Kidney epithelial cell (primary cell): ENCODE measurements around the gene TFAP2D. TPM values are rescaled to one million over a fixed set of nuclear protein-coding genes. Genes with fewer than 3 reads are reported as not detected.

ENCODE experiments used
- DNase-seq: peaks from one replicate; pipeline ENCODE4 v3.0.0-alpha.2; 2010; ENCODE audit warnings: low read depth
- H3K27me3 ChIP-seq: 2 replicates; pipeline ENCODE4 v1.6.0; 2011; ENCODE audit warnings: low read length; ENCODE audit not compliant: control insufficient read depth, insufficient read depth
- H3K36me3 ChIP-seq: 2 replicates; pipeline ENCODE4 v1.5.1; 2011; ENCODE audit warnings: low read length; ENCODE audit not compliant: control insufficient read depth, insufficient read depth
- H3K4me3 ChIP-seq: 2 replicates; pipeline ENCODE4 v1.5.1; 2011; ENCODE audit warnings: low read depth, mild to moderate bottlenecking, control low read depth, low read length
- CTCF ChIP-seq: IDR thresholded peaks from 2 replicates; pipeline ENCODE4 v1.5.1; 2011; ENCODE audit warnings: mild to moderate bottlenecking, moderate library complexity, low read length, control low read depth, inconsistent platforms; ENCODE audit not compliant: insufficient read depth, poor library complexity, severe bottlenecking
- total RNA-seq: library from RNA; depleted of rRNA; stranded (reverse); fragments of >200 nt; gene quantifications from 2 replicates; pipeline ENCODE4 v1.2.3, GENCODE V29; 2015

Gene TFAP2D
- total RNA-seq, 1 donor from 2014 or later: not detected

DNA sequence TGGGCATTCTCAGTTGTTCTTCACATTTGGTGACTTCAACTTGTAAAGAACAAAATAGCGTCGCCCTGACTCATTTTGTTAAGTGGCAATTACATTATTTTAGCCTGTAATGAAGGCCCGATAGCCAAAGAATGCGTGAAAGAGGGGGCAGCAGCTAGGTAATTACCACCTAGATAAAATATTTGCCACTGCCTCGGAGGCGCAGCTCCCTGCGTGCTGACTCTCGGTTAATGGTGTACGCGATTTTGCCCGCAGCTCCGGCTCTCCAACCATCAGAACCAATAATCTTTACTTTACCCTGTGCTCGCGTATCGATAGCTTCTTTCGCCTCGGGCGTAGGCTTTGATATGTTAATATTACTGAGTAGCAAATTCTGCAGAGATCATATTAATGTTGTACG lies 8.7 kb downstream of the TFAP2D start:
- no peak for DNase-seq
- H3K4me3 ChIP-seq: no peak overlapping the region
- no peak for TF ChIP-seq CTCF
- peaks cover 44% of the 10 kb centered on the region for H3K27me3 ChIP-seq
- H3K36me3 ChIP-seq: no peaks in the 10 kb centered on the region

DNA sequence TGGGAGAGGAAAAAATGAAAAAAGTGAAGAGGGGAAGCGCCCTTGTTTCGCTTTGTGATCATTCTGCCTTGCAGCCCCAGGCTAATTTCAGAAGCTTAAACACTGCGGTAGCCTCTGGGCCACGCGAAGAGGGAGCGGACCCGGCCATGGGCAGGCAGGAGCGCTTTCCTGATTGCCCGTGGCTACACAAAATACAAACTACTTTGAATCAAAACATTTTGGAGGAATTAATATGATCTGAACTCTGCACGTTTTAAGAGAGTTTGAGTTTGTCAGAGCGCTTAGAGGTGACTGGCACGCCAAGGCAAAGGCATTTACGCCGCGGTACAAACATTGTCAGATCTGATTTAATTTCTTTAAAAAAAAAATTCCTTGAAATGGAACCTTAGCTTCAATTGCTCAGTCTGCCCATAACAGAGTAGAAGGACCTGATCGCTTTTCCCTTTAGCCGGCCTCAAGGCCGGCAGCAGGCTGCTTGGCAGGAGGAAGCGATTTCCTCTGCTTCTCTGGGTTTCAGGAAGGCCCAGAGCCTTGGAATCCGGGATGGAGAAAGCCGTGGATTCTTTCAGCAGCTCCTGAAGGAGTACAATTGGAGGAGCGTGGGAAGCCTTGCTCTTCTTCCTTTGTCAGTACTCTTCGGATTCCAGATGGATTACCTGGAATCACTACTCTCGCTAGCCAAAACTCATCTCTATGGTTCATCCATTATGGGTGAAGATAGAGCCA lies 9.7 kb downstream of the TFAP2D start:
- peaks cover 44% of the 10 kb centered on the region for H3K27me3 ChIP-seq
- no peak overlapping the region for H3K4me3 ChIP-seq
- no peak for TF ChIP-seq CTCF
- no peaks in the 10 kb centered on the region for H3K36me3 ChIP-seq
- DNase-seq: no peak

DNA sequence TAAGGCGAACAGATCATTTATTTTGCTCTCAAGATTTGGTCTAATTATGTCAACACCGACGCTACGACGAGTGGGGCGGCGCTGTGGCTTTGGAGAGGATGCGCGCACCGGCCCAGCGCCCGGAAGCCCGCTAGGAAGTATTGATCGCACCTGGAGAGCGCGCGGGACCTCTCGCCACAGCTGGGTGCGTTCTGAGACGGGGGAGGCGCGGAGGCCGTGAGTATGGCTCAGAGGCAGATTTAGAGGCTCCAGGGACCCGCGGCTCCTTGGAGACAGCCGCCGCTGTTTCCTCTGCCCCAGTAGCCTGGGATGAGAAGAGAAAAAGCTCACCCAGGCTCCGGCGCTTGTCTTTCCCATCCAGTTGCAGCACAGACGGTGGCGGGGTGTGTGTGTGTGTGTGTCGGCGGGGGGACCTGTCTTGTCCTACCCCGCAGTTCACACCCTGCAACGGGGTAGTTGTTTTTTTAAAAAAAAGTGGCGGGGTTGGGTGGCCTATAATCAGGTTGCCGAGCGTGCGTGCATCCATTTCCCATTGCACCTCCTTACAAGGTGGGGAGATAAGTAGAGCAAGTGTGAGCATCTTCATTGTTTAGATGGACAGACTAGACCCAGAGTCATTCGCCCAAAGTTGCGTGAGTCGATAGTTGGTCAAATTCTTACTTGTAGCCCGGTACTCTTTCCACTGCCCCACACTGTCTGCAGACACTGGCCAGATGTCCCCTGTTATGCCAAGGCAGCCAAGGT lies 11.2 kb downstream of the TFAP2D start:
- Histone ChIP-seq H3K27me3 (peaks cover 42% of the 10 kb centered on the region), H3K36me3 (no peaks in the 10 kb centered on the region), H3K4me3 (no peak overlapping the region)
- TF ChIP-seq CTCF: no peak
- no peak for DNase-seq

DNA sequence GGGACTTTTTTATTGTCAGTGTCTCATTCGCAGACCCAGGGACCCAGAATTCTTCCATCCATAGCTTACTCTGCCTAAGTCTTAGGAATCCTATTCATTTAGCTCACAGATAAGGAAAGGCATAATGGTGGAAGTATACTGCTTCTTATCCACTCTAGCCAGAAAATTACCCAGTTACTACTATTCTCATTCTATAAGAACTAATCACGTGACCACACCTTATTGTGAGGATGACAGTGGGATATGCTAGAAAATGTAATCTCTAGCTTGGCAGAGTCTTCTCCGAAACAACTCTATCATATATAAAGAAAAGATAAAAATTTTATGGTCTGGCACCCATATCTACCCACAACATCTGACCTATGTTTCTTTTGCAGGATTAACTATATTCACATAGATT lies 21.2 kb downstream of the TFAP2D start:
- Histone ChIP-seq H3K27me3 (no peaks in the 10 kb centered on the region), H3K36me3 (no peaks in the 10 kb centered on the region), H3K4me3 (no peak overlapping the region)
- TF ChIP-seq CTCF: no peak
- no peak for DNase-seq

- Histone ChIP-seq H3K27me3 (no peaks in the 10 kb centered on the region), H3K4me3 (no peak overlapping the region), H3K36me3 (no peaks in the 10 kb centered on the region)
- DNase-seq: no peak
- TF ChIP-seq CTCF: no peak
Measured at GRCh38 chr6:50742161-50742560, 28.8 kb downstream of the TFAP2D start.
